ENCODE measurements around the gene PTN.

- TF ChIP-seq CTCF (conservative IDR thresholded peaks at IDR 0.05; ENCODE audit: low read length), result no peak
- no peak for TF ChIP-seq EZH2phosphoT487 (IDR thresholded peaks at IDR 0.05; ENCODE audit: borderline replicate concordance, low read depth, low read length)
Observed at GRCh38 chr7:137331378-137331777, 12.2 kb downstream of the PTN start.

All from OCI-LY7 (cell line).